Measurements from ENCODE around the gene MITF.

DNA sequence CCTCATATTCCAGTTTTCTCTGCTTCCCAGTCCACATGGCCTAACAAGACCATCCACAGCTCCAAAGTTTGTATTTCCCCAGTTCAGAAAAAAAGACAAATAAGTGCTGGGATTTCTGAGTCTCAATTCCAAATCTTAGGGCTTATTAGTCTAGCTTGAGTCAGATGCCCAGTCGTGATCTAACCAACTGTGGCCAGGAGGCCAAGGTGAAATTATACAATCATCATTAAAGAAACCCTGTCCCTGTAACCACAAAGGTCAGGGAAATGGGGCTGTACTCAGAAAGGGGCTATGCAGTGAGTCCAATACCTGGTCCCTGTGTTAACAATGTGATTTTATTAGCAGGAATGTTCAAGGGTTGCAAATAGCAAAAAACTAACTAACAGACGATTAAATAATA, 40.5 kb upstream of the MITF start:
- TF ChIP-seq, protein P1, sequence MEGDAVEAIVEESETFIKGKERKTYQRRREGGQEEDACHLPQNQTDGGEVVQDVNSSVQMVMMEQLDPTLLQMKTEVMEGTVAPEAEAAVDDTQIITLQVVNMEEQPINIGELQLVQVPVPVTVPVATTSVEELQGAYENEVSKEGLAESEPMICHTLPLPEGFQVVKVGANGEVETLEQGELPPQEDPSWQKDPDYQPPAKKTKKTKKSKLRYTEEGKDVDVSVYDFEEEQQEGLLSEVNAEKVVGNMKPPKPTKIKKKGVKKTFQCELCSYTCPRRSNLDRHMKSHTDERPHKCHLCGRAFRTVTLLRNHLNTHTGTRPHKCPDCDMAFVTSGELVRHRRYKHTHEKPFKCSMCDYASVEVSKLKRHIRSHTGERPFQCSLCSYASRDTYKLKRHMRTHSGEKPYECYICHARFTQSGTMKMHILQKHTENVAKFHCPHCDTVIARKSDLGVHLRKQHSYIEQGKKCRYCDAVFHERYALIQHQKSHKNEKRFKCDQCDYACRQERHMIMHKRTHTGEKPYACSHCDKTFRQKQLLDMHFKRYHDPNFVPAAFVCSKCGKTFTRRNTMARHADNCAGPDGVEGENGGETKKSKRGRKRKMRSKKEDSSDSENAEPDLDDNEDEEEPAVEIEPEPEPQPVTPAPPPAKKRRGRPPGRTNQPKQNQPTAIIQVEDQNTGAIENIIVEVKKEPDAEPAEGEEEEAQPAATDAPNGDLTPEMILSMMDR (conservative IDR thresholded peaks at IDR 0.05; ENCODE audit: low read length): no peak
- no peak for TF ChIP-seq EZH2phosphoT487 (IDR thresholded peaks at IDR 0.05; ENCODE audit: borderline replicate concordance, low read depth, low read length)
